ENCODE results near the gene STAM. TPM values are rescaled to one million over a fixed set of nuclear protein-coding genes. Genes with fewer than 3 reads are reported as not detected.

Gene STAM
- total RNA-seq, 1 donor from 2014 or later: 43.4 TPM

- Histone ChIP-seq H4K20me1 (ENCODE audit: insufficient read depth, low read length) (peaks cover 57% of the 10 kb centered on the region), H2AFZ (ENCODE audit: low read depth, low read length) (no peak overlapping the region), H3K27ac (ENCODE audit: low read depth, low read length) (no peak overlapping the region), H3K9ac (ENCODE audit: low read length) (no peak overlapping the region), H3K4me3 (ENCODE audit: insufficient read depth, low read depth, low read length) (no peak overlapping the region), H3K4me2 (ENCODE audit: low read length) (no peak overlapping the region), H3K9me3 (ENCODE audit: insufficient read depth, low read depth, low read length) (peaks cover 2% of the 10 kb centered on the region), H3K27me3 (ENCODE audit: insufficient read depth, low read length) (no peaks in the 10 kb centered on the region), H3K4me1 (ENCODE audit: insufficient read depth, low read length) (peaks cover 35% of the 10 kb centered on the region), H3K36me3 (ENCODE audit: insufficient read depth, low read length) (peaks cover 4% of the 10 kb centered on the region), H3K79me2 (ENCODE audit: insufficient read depth, low read length) (peaks cover 92% of the 10 kb centered on the region)
- no peak overlapping the region for H3K4me3 Mint-ChIP-seq (ENCODE audit: unreplicated experiment)
- no peak for FAIRE-seq
- no peaks in the 10 kb centered on the region for H3K9me3 Mint-ChIP-seq (ENCODE audit: unreplicated experiment)
- no peak overlapping the region for H3K27ac Mint-ChIP-seq (ENCODE audit: unreplicated experiment)
- H3K36me3 Mint-ChIP-seq (ENCODE audit: low read depth, unreplicated experiment): peaks cover 10% of the 10 kb centered on the region
- H3K4me1 Mint-ChIP-seq (ENCODE audit: low read depth, unreplicated experiment): peaks cover 40% of the 10 kb centered on the region
- DNase-seq (ENCODE audit: low read depth): no peak
- H3K27me3 Mint-ChIP-seq (ENCODE audit: low read depth, unreplicated experiment): no peaks in the 10 kb centered on the region
- TF ChIP-seq, protein P1, sequence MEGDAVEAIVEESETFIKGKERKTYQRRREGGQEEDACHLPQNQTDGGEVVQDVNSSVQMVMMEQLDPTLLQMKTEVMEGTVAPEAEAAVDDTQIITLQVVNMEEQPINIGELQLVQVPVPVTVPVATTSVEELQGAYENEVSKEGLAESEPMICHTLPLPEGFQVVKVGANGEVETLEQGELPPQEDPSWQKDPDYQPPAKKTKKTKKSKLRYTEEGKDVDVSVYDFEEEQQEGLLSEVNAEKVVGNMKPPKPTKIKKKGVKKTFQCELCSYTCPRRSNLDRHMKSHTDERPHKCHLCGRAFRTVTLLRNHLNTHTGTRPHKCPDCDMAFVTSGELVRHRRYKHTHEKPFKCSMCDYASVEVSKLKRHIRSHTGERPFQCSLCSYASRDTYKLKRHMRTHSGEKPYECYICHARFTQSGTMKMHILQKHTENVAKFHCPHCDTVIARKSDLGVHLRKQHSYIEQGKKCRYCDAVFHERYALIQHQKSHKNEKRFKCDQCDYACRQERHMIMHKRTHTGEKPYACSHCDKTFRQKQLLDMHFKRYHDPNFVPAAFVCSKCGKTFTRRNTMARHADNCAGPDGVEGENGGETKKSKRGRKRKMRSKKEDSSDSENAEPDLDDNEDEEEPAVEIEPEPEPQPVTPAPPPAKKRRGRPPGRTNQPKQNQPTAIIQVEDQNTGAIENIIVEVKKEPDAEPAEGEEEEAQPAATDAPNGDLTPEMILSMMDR (IDR thresholded peaks at IDR 0.05; ENCODE audit: insufficient read depth, low read depth, low read length): no peak
- no peak for TF ChIP-seq EZH2 (IDR thresholded peaks at IDR 0.05; ENCODE audit: insufficient read depth, low read length)
These were observed 4.5 kb downstream of the STAM start for GRCh38 chr10:17648243-17649035.

DNA sequence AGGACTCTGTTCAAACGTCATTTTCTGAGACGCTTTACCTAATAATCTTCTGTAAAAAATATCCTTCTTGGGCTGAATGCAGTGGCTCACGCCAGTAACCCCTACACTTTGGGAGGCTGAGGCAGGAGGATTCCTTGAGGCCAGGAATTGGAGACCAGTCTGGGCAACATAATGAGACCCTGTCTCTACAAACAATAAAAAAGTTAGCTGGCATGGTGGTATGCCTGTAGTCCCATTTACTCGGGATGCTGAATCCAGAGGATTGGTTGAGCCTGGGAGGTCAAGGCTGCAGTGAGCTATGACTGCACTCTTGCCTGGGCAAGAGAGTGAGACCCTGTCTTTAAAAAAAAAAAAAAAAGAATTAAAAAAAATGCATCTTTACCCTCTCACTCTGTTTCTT lies 5.1 kb downstream of the STAM start:
- H3K36me3 ChIP-seq (ENCODE audit: insufficient read depth, low read length): peaks cover 4% of the 10 kb centered on the region
- no peak overlapping the region for H2AFZ ChIP-seq (ENCODE audit: low read depth, low read length)
- DNase-seq (ENCODE audit: low read depth) (no peak), FAIRE-seq (no peak)
- Mint-ChIP-seq H3K36me3 (ENCODE audit: low read depth, unreplicated experiment) (peaks cover 13% of the 10 kb centered on the region), H3K4me1 (ENCODE audit: low read depth, unreplicated experiment) (peaks cover 40% of the 10 kb centered on the region), H3K27me3 (ENCODE audit: low read depth, unreplicated experiment) (no peaks in the 10 kb centered on the region), H3K4me3 (ENCODE audit: unreplicated experiment) (no peak overlapping the region), H3K9me3 (ENCODE audit: unreplicated experiment) (peaks cover 2% of the 10 kb centered on the region), H3K27ac (ENCODE audit: unreplicated experiment) (no peak overlapping the region)
- H3K27ac ChIP-seq (ENCODE audit: low read depth, low read length): no peak overlapping the region
- no peak overlapping the region for H3K4me2 ChIP-seq (ENCODE audit: low read length)
- peaks cover 2% of the 10 kb centered on the region for H3K9me3 ChIP-seq (ENCODE audit: insufficient read depth, low read depth, low read length)
- no peak overlapping the region for H3K9ac ChIP-seq (ENCODE audit: low read length)
- peaks cover 98% of the 10 kb centered on the region for H3K79me2 ChIP-seq (ENCODE audit: insufficient read depth, low read length)
- H3K27me3 ChIP-seq (ENCODE audit: insufficient read depth, low read length): no peaks in the 10 kb centered on the region
- peaks cover 61% of the 10 kb centered on the region for H4K20me1 ChIP-seq (ENCODE audit: insufficient read depth, low read length)
- TF ChIP-seq EZH2 (IDR thresholded peaks at IDR 0.05; ENCODE audit: insufficient read depth, low read length): no peak
- TF ChIP-seq, protein P1 (IDR thresholded peaks at IDR 0.05; ENCODE audit: insufficient read depth, low read depth, low read length): no peak
- peaks cover 35% of the 10 kb centered on the region for H3K4me1 ChIP-seq (ENCODE audit: insufficient read depth, low read length)
- H3K4me3 ChIP-seq (ENCODE audit: insufficient read depth, low read depth, low read length): no peak overlapping the region

DNA sequence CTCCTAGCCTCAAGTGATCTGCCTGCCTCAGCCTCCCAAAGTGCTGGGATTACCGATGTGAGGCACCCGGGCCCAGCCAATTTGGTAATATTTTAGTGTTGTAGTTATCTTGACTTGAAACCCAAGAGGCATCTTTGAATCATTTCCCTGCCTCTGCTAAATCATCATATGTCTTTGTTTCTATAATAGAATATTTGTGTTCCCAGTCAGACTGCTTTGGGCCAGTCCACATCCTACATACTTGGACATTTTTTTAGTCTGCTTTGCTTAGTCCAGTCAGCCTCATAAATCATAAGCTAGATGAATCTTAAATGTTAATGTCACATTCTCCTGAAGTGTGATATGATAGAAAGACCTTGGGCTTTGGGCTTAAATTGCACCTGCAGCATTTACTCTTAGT lies 5.9 kb downstream of the STAM start:
- Histone ChIP-seq H3K4me1 (ENCODE audit: insufficient read depth, low read length) (peaks cover 35% of the 10 kb centered on the region), H3K9ac (ENCODE audit: low read length) (no peak overlapping the region), H3K36me3 (ENCODE audit: insufficient read depth, low read length) (peaks cover 4% of the 10 kb centered on the region), H3K4me2 (ENCODE audit: low read length) (no peak overlapping the region), H3K4me3 (ENCODE audit: insufficient read depth, low read depth, low read length) (no peak overlapping the region), H3K27me3 (ENCODE audit: insufficient read depth, low read length) (no peaks in the 10 kb centered on the region), H2AFZ (ENCODE audit: low read depth, low read length) (no peak overlapping the region), H3K79me2 (ENCODE audit: insufficient read depth, low read length) (peaks cover 96% of the 10 kb centered on the region), H3K27ac (ENCODE audit: low read depth, low read length) (peak overlapping the region; percentile 7), H4K20me1 (ENCODE audit: insufficient read depth, low read length) (peaks cover 56% of the 10 kb centered on the region), H3K9me3 (ENCODE audit: insufficient read depth, low read depth, low read length) (peaks cover 2% of the 10 kb centered on the region)
- H3K4me1 Mint-ChIP-seq (ENCODE audit: low read depth, unreplicated experiment): peaks cover 44% of the 10 kb centered on the region
- no peaks in the 10 kb centered on the region for H3K27me3 Mint-ChIP-seq (ENCODE audit: low read depth, unreplicated experiment)
- H3K36me3 Mint-ChIP-seq (ENCODE audit: low read depth, unreplicated experiment): peaks cover 16% of the 10 kb centered on the region
- TF ChIP-seq, protein P1 (IDR thresholded peaks at IDR 0.05; ENCODE audit: insufficient read depth, low read depth, low read length): no peak
- TF ChIP-seq EZH2 (IDR thresholded peaks at IDR 0.05; ENCODE audit: insufficient read depth, low read length): no peak
- FAIRE-seq (no peak), DNase-seq (ENCODE audit: low read depth) (peak; percentile 85)
- peaks cover 2% of the 10 kb centered on the region for H3K9me3 Mint-ChIP-seq (ENCODE audit: unreplicated experiment)
- H3K27ac Mint-ChIP-seq (ENCODE audit: unreplicated experiment): no peak overlapping the region
- no peak overlapping the region for H3K4me3 Mint-ChIP-seq (ENCODE audit: unreplicated experiment)
